Progenitor cell of endocrine pancreas (in vitro differentiated cells): ENCODE results near the gene HBZ. TPM values are rescaled to one million over a fixed set of nuclear protein-coding genes. Genes with fewer than 3 reads are reported as not detected.

Experiments
- DNase-seq: peaks from one replicate; pipeline ENCODE4 v3.0.0; 2021; ENCODE audit warnings: low spot score; ENCODE audit not compliant: unreplicated experiment
- H3K27ac Mint-ChIP-seq: 2 replicates; pipeline ENCODE4 v1.8.0; 2021; ENCODE audit warnings: mild to moderate bottlenecking, moderate library complexity, mixed read lengths
- H3K27me3 Mint-ChIP-seq: 2 replicates; pipeline ENCODE4 v1.8.0; 2021; ENCODE audit warnings: mixed read lengths
- H3K36me3 Mint-ChIP-seq: 2 replicates; pipeline ENCODE4 v1.8.0; 2022; ENCODE audit warnings: mixed read lengths; ENCODE audit not compliant: insufficient read depth
- H3K4me1 Mint-ChIP-seq: 2 replicates; pipeline ENCODE4 v1.8.0; 2021; ENCODE audit warnings: low read depth, mixed read lengths
- H3K4me3 Mint-ChIP-seq: 2 replicates; pipeline ENCODE4 v1.8.0; 2021; ENCODE audit warnings: low read depth, mild to moderate bottlenecking, moderate library complexity, mixed read lengths
- H3K9me3 Mint-ChIP-seq: 2 replicates; pipeline ENCODE4 v1.8.0; 2021; ENCODE audit warnings: low read depth, mixed read lengths
- CTCF ChIP-seq: fragments of 200-600 bp; sonication (generic); IDR thresholded peaks from one replicate; pipeline ENCODE4 v1.5.0; 2021; ENCODE audit warnings: antibody characterized with exemption, mild to moderate bottlenecking; ENCODE audit not compliant: unreplicated experiment
- total RNA-seq: library from RNA; stranded (reverse); gene quantifications from 2 replicates; pipeline ENCODE4 v1.2.1, GENCODE V29; 2021

The HBZ gene
- total RNA-seq, 1 donor from 2014 or later: not detected

GRCh38 chr16:185213-185612 lies 32.8 kb downstream of the HBZ start:
- no peaks in the 10 kb centered on the region for H3K4me1 Mint-ChIP-seq
- H3K36me3 Mint-ChIP-seq: peaks cover 19% of the 10 kb centered on the region
- DNase-seq: no peak
- no peaks in the 10 kb centered on the region for H3K9me3 Mint-ChIP-seq
- no peaks in the 10 kb centered on the region for H3K27me3 Mint-ChIP-seq
- H3K4me3 Mint-ChIP-seq: no peak overlapping the region
- TF ChIP-seq CTCF: no peak
- no peak overlapping the region for H3K27ac Mint-ChIP-seq

- H3K4me1 Mint-ChIP-seq: no peaks in the 10 kb centered on the region
- TF ChIP-seq CTCF: no peak
- DNase-seq: no peak
- no peak overlapping the region for H3K27ac Mint-ChIP-seq
- no peaks in the 10 kb centered on the region for H3K27me3 Mint-ChIP-seq
- no peaks in the 10 kb centered on the region for H3K9me3 Mint-ChIP-seq
- peaks cover 20% of the 10 kb centered on the region for H3K36me3 Mint-ChIP-seq
- H3K4me3 Mint-ChIP-seq: no peak overlapping the region
Measured at GRCh38 chr16:185691-186090, 33.2 kb downstream of the HBZ start.

GRCh38 chr16:187330-187729 lies 34.9 kb downstream of the HBZ start:
- peaks cover 32% of the 10 kb centered on the region for H3K36me3 Mint-ChIP-seq
- no peak for TF ChIP-seq CTCF
- no peaks in the 10 kb centered on the region for H3K4me1 Mint-ChIP-seq
- no peaks in the 10 kb centered on the region for H3K9me3 Mint-ChIP-seq
- H3K27ac Mint-ChIP-seq: no peak overlapping the region
- no peaks in the 10 kb centered on the region for H3K27me3 Mint-ChIP-seq
- no peak overlapping the region for H3K4me3 Mint-ChIP-seq
- DNase-seq: no peak

GRCh38 chr16:188674-189073 lies 36.2 kb downstream of the HBZ start:
- H3K4me1 Mint-ChIP-seq: no peaks in the 10 kb centered on the region
- no peak overlapping the region for H3K4me3 Mint-ChIP-seq
- peaks cover 34% of the 10 kb centered on the region for H3K36me3 Mint-ChIP-seq
- no peaks in the 10 kb centered on the region for H3K27me3 Mint-ChIP-seq
- DNase-seq: no peak
- no peak overlapping the region for H3K27ac Mint-ChIP-seq
- H3K9me3 Mint-ChIP-seq: no peaks in the 10 kb centered on the region
- TF ChIP-seq CTCF: peak; percentile 23

- no peak for DNase-seq
- H3K9me3 Mint-ChIP-seq: no peaks in the 10 kb centered on the region
- no peak overlapping the region for H3K4me3 Mint-ChIP-seq
- no peaks in the 10 kb centered on the region for H3K27me3 Mint-ChIP-seq
- no peaks in the 10 kb centered on the region for H3K4me1 Mint-ChIP-seq
- H3K36me3 Mint-ChIP-seq: peaks cover 36% of the 10 kb centered on the region
- peak overlapping the region; percentile 49 for H3K27ac Mint-ChIP-seq
- no peak for TF ChIP-seq CTCF
Measured at GRCh38 chr16:189604-190186, 37.3 kb downstream of the HBZ start.
